ENCODE results near the gene NDUFS8. TPM values are rescaled to one million over a fixed set of nuclear protein-coding genes. Genes with fewer than 3 reads are reported as not detected.

NDUFS8 gene
- total RNA-seq (ENCODE audit: low replicate concordance), result 96.2 and 149 TPM in 2 replicates

GRCh38 chr11:68030318-68031143 lies at the start of gene NDUFS8:
Gene NDUFS8 (plus strand): TSS chr11:68030681. CDS start chr11:68032152, 1,471 bp downstream.

DNA sequence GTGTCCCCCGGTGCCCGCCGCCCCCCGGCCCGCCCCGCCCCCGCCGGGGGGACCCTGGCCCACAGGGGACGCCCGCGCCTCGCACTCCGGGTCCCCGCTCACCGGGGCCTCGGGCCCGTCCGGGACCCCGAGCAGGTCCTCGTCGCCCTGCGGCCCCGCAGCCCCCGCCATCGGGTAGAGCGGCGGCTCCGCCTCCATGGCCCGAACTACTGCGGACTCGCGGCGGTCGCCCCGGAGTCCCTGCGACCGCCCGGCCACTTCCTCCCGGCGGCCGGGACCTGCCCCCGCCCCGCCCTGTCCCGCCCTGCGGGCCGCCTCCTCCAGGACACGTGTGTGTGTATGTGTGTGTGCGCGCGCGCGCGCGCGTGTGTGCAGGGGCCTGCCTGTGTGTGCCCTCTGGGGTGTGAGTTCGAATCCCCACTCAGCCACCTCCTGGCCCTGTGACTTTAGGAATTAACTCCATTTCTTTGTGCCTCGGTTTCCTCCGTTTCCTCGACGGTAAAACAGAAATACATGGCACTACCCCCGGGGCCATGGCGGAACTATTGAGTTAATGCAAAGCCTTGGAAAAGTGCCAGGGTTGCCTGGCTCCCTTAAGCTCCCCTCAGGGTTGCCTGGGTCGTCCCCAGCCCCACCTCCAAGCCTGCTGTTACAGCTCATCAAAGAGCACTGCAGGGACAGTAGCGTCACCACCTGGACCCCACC lies 26.5 kb upstream of the NDUFS8 start, which contains the start of gene UNC93B1:
UNC93B1 (minus strand) TSS at position 252 of the 705 bp plus-strand sequence; CDS start at position 198, 54 bp downstream.

GRCh38 chr11:68010090-68011041 lies 20.1 kb upstream of the NDUFS8 start, which contains the start of gene ALDH3B1:
Gene ALDH3B1 (plus strand): TSS chr11:68010327. CDS start chr11:68015298, 4,971 bp downstream.

GRCh38 chr11:68038718-68039525 lies 8.4 kb downstream of the NDUFS8 start, which contains the start of gene TCIRG1:
Gene TCIRG1 (plus strand): TSS chr11:68039025. CDS start chr11:68041272, 2,247 bp downstream.

Other genes starting within 250 kb of the NDUFS8 start
- 18.6 and 54.1 TPM in 2 replicates for gene UNC93B1, start 26.6 kb upstream of the NDUFS8 start, total RNA-seq (ENCODE audit: low replicate concordance)
- 18.6 and 32.2 TPM in 2 replicates for gene ALDH3B1, start 20.4 kb upstream of the NDUFS8 start, total RNA-seq (ENCODE audit: low replicate concordance)
- gene TCIRG1, start 8.3 kb downstream of the NDUFS8 start, total RNA-seq (ENCODE audit: low replicate concordance), result 52.3 and 54.9 TPM in 2 replicates
- 7.1 and 8.3 TPM in 2 replicates for gene CHKA, start 90.7 kb downstream of the NDUFS8 start, total RNA-seq (ENCODE audit: low replicate concordance)
- 23.4 and 23.5 TPM in 2 replicates for gene KMT5B, start 182.6 kb downstream of the NDUFS8 start, total RNA-seq (ENCODE audit: low replicate concordance)
- 12.1 and 28.5 TPM in 2 replicates for gene C11orf24, start 241.3 kb downstream of the NDUFS8 start, total RNA-seq (ENCODE audit: low replicate concordance)

Data from smooth muscle cell of the coronary artery (primary cell).